Measurements from ENCODE around the gene SLU7.

The SLU7 gene

DNA sequence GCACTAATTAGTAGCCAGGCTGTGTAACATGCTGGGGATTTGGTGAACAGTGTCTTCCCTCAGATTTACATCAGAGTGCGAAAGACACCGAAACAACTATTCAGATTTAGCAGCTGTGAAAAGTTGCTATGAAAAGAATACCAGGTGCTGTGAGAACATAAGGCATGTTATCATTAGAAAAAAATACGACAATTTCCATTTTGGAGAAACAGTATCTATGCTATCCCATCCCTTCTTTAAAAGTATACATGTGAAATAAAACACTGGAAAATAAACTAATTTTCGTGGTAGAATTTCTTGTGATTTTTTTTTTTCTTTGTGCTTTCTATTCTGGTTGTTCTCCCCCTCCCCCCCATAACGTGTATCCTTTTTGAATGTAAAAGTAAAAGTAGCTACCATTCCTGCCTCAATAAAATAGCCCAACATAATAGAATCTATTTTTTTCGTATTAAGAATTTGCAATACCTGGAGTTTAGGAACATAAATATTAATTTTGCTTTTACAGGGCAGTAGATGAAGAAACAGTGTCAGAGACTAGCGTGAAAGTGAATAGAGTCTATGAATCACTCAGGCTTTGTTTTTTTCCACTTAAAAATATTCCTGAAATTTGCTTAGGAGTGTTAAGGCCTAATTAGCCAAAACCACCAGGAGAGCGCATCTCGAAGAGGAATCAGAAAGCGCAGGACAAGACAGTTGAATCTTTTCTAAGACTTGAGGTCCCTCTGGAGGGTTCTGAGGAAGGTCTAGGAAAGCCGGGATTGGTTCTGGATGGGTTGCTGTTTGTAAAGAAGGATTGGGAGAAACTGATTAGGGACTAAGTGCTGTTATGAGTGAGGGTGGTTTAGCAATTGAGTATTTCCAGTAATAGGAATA, 813 bp upstream of the SLU7 start:
- DNase-seq (ENCODE audit: low spot score), result no peak

- peak; percentile 98 for DNase-seq (ENCODE audit: low spot score)
These were observed 19.2 kb downstream of the SLU7 start, which contains the start of gene FAM200C for GRCh38 chr5:160399402-160400353. TSS of gene FAM200C (minus strand) at chr5:160400054. CDS start at chr5:160395490, 4,564 bp downstream.

DNA sequence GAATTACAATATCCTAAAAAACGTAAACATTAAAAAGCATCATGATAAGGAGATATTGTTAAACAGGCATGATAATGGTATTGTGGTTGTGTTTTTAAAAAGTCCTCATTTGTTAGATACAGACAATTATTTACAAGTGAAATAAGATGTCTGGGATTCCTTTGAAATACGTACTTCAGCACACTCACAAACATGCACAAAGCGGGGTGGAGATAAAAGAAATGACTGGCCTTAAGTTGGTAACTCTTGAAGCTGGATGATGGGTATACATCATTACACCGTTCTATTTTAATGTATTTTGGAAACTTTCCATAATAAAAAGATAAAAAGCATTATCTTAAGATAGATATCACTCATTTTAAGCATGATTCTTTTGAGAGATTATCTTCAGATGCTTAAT, 20.1 kb downstream of the SLU7 start:
- DNase-seq (ENCODE audit: low spot score), result no peak

GRCh38 chr5:160397492-160397891, 21.4 kb downstream of the SLU7 start:
- DNase-seq (ENCODE audit: low spot score), result no peak

DNA sequence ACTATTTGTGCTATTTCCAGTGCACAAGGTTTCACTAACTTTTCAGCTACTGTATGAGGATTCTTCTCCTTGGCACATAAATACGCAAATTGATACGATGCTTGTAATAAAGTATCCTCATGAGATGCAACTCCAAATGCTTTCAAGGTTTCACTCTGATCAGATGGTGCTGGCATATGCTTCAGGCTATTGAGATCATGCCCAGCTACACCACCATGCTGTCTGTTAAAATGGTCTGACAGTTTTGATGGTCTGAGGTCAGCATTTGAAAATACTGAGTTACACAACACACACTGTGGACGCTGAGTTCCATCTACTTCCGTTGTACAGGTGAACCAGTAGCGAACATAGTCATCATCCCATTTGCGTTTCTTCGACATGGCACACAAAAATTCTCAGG, 23.8 kb downstream of the SLU7 start:
- DNase-seq (ENCODE audit: low spot score), result no peak

GRCh38 chr5:160390787-160391696, 27.8 kb downstream of the SLU7 start:
- DNase-seq (ENCODE audit: low spot score), result no peak

GRCh38 chr5:160387445-160387844, 31.4 kb downstream of the SLU7 start:
- no peak for DNase-seq (ENCODE audit: low spot score)

- DNase-seq (ENCODE audit: low spot score), result no peak
These were observed 33.4 kb downstream of the SLU7 start for GRCh38 chr5:160385496-160385895.

- no peak for DNase-seq (ENCODE audit: low spot score)
These were observed 34.2 kb downstream of the SLU7 start for GRCh38 chr5:160384681-160385080.

DNA sequence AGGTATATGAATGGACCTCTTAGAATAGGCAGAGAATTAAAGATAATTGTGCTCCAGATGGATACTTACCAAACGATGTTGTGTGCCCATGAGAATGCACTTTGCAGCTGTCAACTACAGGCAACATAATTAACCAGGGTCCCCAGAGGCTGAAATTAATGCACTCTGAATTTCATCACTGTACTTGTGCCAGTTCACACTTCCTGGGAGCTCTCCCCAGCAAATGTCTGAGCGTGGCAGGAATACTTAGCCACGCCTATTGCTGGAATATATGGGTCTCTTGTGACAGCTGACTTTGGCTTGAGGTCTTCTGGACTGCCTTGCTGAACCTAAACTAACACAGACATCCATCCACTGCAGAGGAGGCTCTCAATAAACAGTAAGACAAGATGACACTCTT, 36.5 kb downstream of the SLU7 start:
- DNase-seq (ENCODE audit: low spot score), result no peak

- no peak for DNase-seq (ENCODE audit: low spot score)
These were observed 38.8 kb downstream of the SLU7 start for GRCh38 chr5:160380041-160380440.

DNA sequence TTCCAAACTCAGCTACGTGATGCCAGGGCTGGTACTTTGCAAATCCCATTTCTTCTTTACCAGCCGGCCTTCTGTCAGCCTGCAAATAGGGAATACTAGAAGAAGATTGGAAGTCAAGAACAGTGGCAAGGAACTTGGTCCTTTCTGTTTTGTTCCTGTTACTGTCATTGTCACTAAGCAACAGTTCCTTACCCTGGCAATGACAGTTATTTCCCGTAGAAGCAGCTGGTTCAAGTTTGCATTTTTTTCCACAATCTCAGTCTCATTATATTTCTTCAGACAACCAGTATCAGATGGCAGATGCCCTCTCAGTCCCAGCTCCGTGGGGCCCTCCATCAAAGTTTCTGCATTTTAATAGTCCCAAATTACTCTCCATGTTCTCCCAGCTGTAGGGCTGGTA, 39.4 kb downstream of the SLU7 start:
- DNase-seq (ENCODE audit: low spot score), result no peak

DNA sequence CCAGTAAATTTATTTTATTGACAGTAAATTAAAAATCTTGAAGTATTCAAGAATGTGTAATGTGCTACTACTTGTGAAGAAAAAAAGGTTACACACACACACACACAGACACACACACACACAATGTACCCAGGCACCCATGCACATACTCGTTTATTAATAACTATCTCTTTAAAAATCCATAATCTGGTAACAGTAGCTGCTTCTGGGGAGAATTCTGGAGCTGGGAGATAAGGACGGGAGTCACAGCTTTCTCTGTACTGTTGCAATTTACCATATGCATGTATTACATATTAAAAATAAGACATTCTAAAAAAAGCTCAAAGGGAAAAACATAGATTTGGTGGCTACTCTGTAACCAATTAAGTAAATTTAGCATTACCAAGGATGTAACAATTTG, 40.6 kb downstream of the SLU7 start:
- DNase-seq (ENCODE audit: low spot score), result no peak

DNA sequence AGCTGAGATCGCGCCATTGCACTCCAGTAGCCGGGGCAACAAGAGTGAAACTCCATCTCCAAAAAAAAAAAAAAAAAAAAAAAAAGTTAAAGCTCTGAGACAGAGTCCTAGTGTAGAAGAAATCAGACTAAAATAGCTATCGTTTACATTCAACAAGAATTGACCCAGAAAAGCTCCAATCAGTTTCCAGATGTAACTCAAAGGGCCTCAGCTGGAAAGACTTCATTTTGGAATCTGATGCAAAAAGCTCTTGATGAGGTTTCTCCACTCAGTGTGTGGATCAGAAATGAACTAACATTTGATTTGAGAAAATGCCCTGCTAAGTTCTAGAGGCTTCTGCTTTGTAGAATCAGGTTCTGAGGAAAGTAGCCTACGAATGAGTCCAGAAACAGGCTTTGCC, 41.2 kb downstream of the SLU7 start:
- no peak for DNase-seq (ENCODE audit: low spot score)

DNA sequence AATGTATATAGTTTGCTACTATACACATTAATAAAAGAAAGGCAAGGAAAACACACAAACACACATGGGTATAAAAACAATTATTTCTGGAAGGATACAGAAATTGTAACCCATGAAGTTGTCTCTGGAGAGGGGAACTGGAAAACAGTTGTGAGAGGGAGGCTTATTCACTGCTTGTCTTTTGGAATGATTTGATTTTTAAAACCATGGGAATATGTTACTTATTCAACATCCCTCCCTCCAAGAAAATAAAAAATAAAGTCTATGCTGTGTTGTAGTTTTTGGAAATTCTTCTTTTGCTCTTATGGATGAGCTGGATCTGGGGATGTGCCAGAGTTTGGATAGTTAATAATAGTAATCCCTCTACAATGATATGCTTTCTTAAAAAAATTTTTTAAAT, 42.5 kb downstream of the SLU7 start:
- no peak for DNase-seq (ENCODE audit: low spot score)

- DNase-seq (ENCODE audit: low spot score), result no peak
These were observed 43.2 kb downstream of the SLU7 start for GRCh38 chr5:160375701-160376100.

DNA sequence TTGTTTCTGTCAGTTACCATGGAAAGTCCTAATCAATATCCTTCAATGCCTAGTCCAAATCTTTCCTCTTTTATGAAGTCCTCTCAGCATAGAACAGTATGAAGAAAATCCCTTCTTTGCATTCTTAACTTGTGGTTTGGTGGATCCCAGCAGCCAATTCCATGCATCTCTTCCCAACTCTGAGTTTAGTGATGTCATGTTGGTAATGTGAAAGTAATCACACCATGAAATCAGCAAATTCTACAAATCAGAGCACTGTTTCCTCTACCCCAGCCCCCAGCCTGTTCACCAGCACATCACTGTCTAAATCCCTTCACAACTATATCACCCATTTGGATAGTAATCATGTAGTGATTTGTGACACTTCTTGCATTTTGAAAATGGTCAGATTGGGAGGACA, 43.7 kb downstream of the SLU7 start:
- no peak for DNase-seq (ENCODE audit: low spot score)

DNA sequence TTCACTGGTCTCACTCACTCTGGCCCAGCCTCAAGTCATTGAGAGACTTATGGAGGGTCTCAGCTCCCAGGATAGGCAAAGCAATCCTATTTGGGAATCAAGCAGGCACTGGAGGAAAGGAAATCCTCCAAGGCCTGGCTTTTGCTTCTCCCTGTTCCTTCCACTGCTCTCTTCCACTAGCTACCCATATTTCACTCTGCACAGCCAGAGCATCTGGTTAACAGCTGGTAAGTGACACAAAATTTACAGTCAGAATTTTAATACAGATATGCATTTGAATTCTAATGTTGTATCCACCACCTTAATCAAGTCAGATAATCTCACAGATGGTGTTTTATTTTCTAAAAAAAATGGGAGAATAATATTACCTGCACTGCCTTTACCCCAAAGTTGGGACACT, 47.6 kb downstream of the SLU7 start:
- no peak for DNase-seq (ENCODE audit: low spot score)

DNA sequence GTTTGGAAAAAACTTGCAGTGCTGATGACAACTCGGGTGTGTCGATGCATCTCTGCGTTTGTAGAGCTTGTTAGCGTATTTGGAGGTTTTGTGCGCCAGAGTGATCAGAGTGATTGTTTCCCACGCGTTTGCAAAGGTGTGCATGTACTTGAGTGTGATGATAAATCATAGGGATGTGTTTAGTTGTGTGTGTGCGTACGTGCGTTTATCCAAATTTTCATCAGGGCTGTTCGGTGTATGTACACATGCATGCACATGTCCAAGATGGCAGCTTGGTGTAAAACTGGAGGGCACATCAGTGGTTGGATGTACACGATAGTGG, 48.2 kb downstream of the SLU7 start:
- no peak for DNase-seq (ENCODE audit: low spot score)

GRCh38 chr5:160369990-160370712, 48.7 kb downstream of the SLU7 start, which contains the start of gene C1QTNF2:
TSS of gene C1QTNF2 (minus strand) at chr5:160370626. CDS start at chr5:160355011, 15,615 bp downstream.
- DNase-seq (ENCODE audit: low spot score), result peak; percentile 92

DNA sequence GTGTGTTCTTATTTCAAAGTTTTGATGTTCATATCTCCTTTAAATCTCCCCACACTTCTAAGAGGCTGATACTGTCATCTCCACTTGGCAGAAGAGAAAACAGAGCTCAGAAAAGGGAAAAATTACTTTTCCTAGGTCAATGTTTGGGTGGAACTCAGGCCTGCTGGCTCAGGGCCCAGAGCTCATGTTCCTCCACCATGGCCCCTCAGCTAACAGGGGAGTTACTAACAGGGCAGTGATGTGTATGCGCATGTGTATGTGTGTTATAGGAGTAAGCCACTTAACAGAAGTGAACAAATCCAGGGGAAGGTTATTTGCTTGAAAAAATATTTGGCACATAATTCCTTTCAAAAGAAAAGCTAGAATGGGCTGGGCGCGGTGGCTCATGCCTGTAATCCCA, 51.0 kb downstream of the SLU7 start:
- no peak for DNase-seq (ENCODE audit: low spot score)
